SHP77 treated with DMSO at 0.1 percent for 48 hours (cell line): ENCODE results near the gene MEOX1.
"Not testable (repeated sequence)": the region's sequence is repeated elsewhere in the genome, so short reads cannot be mapped to it uniquely, and the experiment has no call there.

Experiments
- DNase-seq: peaks from one replicate; lab custom pipeline; 2025; lab: John Stamatoyannopoulos, UW

MEOX1 gene

GRCh38 chr17:43661699-43662412, at the start of gene MEOX1:
Gene MEOX1 (minus strand): TSS chr17:43661922. CDS start chr17:43661534, 388 bp downstream.
- no peak for DNase-seq

GRCh38 chr17:43710101-43710500, 48.4 kb upstream of the MEOX1 start:
- no peak for DNase-seq

- no peak for DNase-seq
These were observed 47.5 kb upstream of the MEOX1 start for GRCh38 chr17:43709210-43709609.

GRCh38 chr17:43707184-43707583, 45.5 kb upstream of the MEOX1 start:
- no peak for DNase-seq

GRCh38 chr17:43706235-43706634, 44.5 kb upstream of the MEOX1 start:
- no peak for DNase-seq

GRCh38 chr17:43703630-43704029, 41.9 kb upstream of the MEOX1 start:
- no peak for DNase-seq

- DNase-seq = peak; percentile 7
These were observed 40.9 kb upstream of the MEOX1 start for GRCh38 chr17:43702637-43703036.

- no peak for DNase-seq
These were observed 39.6 kb upstream of the MEOX1 start for GRCh38 chr17:43701318-43701743.

- no peak for DNase-seq
These were observed 37.7 kb upstream of the MEOX1 start for GRCh38 chr17:43699438-43699756.

- no peak for DNase-seq
These were observed 37.1 kb upstream of the MEOX1 start for GRCh38 chr17:43698678-43699437.

- no peak for DNase-seq
These were observed 36.2 kb upstream of the MEOX1 start for GRCh38 chr17:43697937-43698336.

GRCh38 chr17:43696891-43697290, 35.2 kb upstream of the MEOX1 start:
- DNase-seq = no peak

- no peak for DNase-seq
These were observed 34.5 kb upstream of the MEOX1 start for GRCh38 chr17:43695970-43696865.

GRCh38 chr17:43694081-43694870, 32.6 kb upstream of the MEOX1 start:
- DNase-seq = peak; percentile 6

GRCh38 chr17:43691317-43691693, 29.6 kb upstream of the MEOX1 start:
- DNase-seq = no peak

GRCh38 chr17:43690624-43691316, 29.0 kb upstream of the MEOX1 start:
- no peak for DNase-seq

GRCh38 chr17:43689814-43690213, 28.1 kb upstream of the MEOX1 start:
- DNase-seq = no peak

GRCh38 chr17:43689131-43689530, 27.4 kb upstream of the MEOX1 start:
- no peak for DNase-seq

- DNase-seq = not testable (repeated sequence)
These were observed 25.2 kb upstream of the MEOX1 start for GRCh38 chr17:43686957-43687356.

- no peak for DNase-seq
These were observed 22.4 kb upstream of the MEOX1 start for GRCh38 chr17:43683928-43684653.
